H1 (cell line): ENCODE data around the gene SLC52A1. TPM values are rescaled to one million over a fixed set of nuclear protein-coding genes. Genes with fewer than 3 reads are reported as not detected.
A peak's percentile ranks its signal among the peaks of the same experiment; 100 is the strongest.

ENCODE experiments used
- CTCF ChIA-PET: fragments of 300-600 bp; sonication (Branson Sonifier 250); formaldehyde crosslinking; loops from one replicate; lab custom pipeline; 2021; ENCODE audit not compliant: partially characterized antibody; lab: Charles Lee
- POLR2A ChIA-PET: fragments of 300-600 bp; sonication (Branson Sonifier 250); formaldehyde crosslinking; loops from one replicate; lab custom pipeline; 2021; ENCODE audit warnings: inconsistent platforms; ENCODE audit not compliant: partially characterized antibody; lab: Charles Lee
- DNase-seq, 2 experiments: peaks; one replicate each; pipeline versions ENCODE4 v3.0.0 to v3.0.0-alpha.2; 2010 to 2022; ENCODE audit warnings: low spot score in 2 of 2, low read depth in 1 of 2, mixed read lengths in 1 of 2
- FAIRE-seq: peaks from 2 replicates; lab custom pipeline; 2011; peaks lifted over from hg19 to GRCh38; lab: Jason Lieb, UNC
- H2AFZ ChIP-seq: 2 replicates; pipeline ENCODE4 v1.8.1; 2012; ENCODE audit warnings: low read length, inconsistent platforms
- H2AK5ac ChIP-seq: 2 replicates; pipeline ENCODE4 v1.6.1; 2013; ENCODE audit warnings: low read depth, low read length
- H2BK120ac ChIP-seq: replicated peaks from 2 replicates; pipeline ENCODE3; 2013; ENCODE audit warnings: low read depth, low read length, inconsistent platforms
- H2BK12ac ChIP-seq: 2 replicates; pipeline ENCODE4 v1.6.1; 2013; ENCODE audit warnings: low read depth, low read length
- H2BK15ac ChIP-seq: 2 replicates; pipeline ENCODE4 v1.6.1; 2013; ENCODE audit warnings: low read length
- H2BK20ac ChIP-seq: 2 replicates; pipeline ENCODE4 v1.6.1; 2013; ENCODE audit warnings: low read length
- H2BK5ac ChIP-seq: 2 replicates; pipeline ENCODE4 v1.6.1; 2013; ENCODE audit warnings: low read depth, low read length
- H3K14ac ChIP-seq: 2 replicates; pipeline ENCODE4 v1.6.1; 2013; ENCODE audit warnings: inconsistent platforms; ENCODE audit not compliant: insufficient read length
- H3K18ac ChIP-seq: 2 replicates; pipeline ENCODE4 v1.6.1; 2013; ENCODE audit warnings: low read length; ENCODE audit errors: extremely low read depth
- H3K23ac ChIP-seq: 2 replicates; pipeline ENCODE4 v1.6.1; 2013; ENCODE audit warnings: inconsistent platforms; ENCODE audit not compliant: insufficient read length
- H3K23me2 ChIP-seq: 2 replicates; pipeline ENCODE4 v1.6.1; 2013; ENCODE audit warnings: low read depth, low read length
- H3K27ac ChIP-seq: 2 replicates; pipeline ENCODE4 v1.6.1; 2011; ENCODE audit warnings: low read depth, low read length, inconsistent platforms
- H3K27me3 ChIP-seq, 4 experiments: replicated peaks in 1 of 4; 1 replicate in 1 of 4; 2 replicates in 3 of 4; pipeline versions ENCODE4 v1.6.1 to v1.8.1; 2011 to 2013; ENCODE audit warnings: low read length in 3 of 4, mild to moderate bottlenecking in 3 of 4, inconsistent platforms in 2 of 4, mixed read lengths in 2 of 4, moderate library complexity in 1 of 4; ENCODE audit not compliant: control insufficient read depth in 3 of 4, insufficient read depth in 3 of 4; ENCODE audit errors: extremely low read depth in 1 of 4
- H3K36me3 ChIP-seq, 4 experiments: 2 replicates each; pipeline versions ENCODE4 v1.6.1 to v1.8.1; 2011 to 2013; ENCODE audit warnings: mild to moderate bottlenecking in 4 of 4, low read length in 3 of 4, moderate library complexity in 2 of 4, control low read depth in 1 of 4, inconsistent platforms in 1 of 4; ENCODE audit not compliant: insufficient read depth in 4 of 4, control insufficient read depth in 2 of 4
- H3K4ac ChIP-seq: replicated peaks from 2 replicates; pipeline ENCODE3; 2013; ENCODE audit warnings: low read length, low read depth, mixed read lengths, inconsistent platforms; ENCODE audit not compliant: insufficient read length
- H3K4me1 ChIP-seq, 4 experiments: replicated peaks in 1 of 4; 1 replicate in 1 of 4; 2 replicates in 3 of 4; pipeline versions ENCODE4 v1.6.1 to v1.8.1; 2011 to 2013; ENCODE audit warnings: low read length in 3 of 4, inconsistent platforms in 2 of 4, mixed read lengths in 1 of 4; ENCODE audit not compliant: insufficient read depth in 4 of 4, control insufficient read depth in 3 of 4
- H3K4me2 ChIP-seq, 2 experiments: 2 replicates each; pipeline versions ENCODE4 v1.6.1 to v1.8.1; 2011 to 2013; ENCODE audit warnings: low read depth in 2 of 2, low read length in 2 of 2, control low read depth in 1 of 2, inconsistent platforms in 1 of 2, mild to moderate bottlenecking in 1 of 2; ENCODE audit not compliant: insufficient read depth in 1 of 2
- H3K4me3 ChIP-seq, 4 experiments: fragments of 200-600, 300-600 bp in 1 of 4; sonication (generic), shearing (Covaris generic), sonication (Bioruptor Twin) in 1 of 4; 2 replicates each; pipeline versions ENCODE4 v1.5.1 to v1.8.1; 2011 to 2016; ENCODE audit warnings: low read length in 4 of 4, low read depth in 3 of 4, control low read depth in 2 of 4, inconsistent platforms in 2 of 4, mild to moderate bottlenecking in 2 of 4, mixed read lengths in 1 of 4, moderate library complexity in 1 of 4; ENCODE audit not compliant: insufficient read depth in 2 of 4; ENCODE audit errors: extremely low read depth in 1 of 4
- H3K56ac ChIP-seq: replicated peaks from 2 replicates; pipeline ENCODE3; 2013; ENCODE audit warnings: low read depth, mild to moderate bottlenecking, mixed read lengths, low read length, inconsistent platforms; ENCODE audit not compliant: insufficient read length
- H3K79me1 ChIP-seq: 2 replicates; pipeline ENCODE4 v1.6.1; 2013; ENCODE audit warnings: low read depth, low read length, control low read depth
- H3K79me2 ChIP-seq, 2 experiments: 2 replicates each; pipeline versions ENCODE4 v1.6.1 to v1.8.1; 2012 to 2013; ENCODE audit warnings: low read length in 2 of 2, mild to moderate bottlenecking in 2 of 2, inconsistent platforms in 1 of 2; ENCODE audit not compliant: insufficient read depth in 2 of 2, control insufficient read depth in 1 of 2
- H3K9ac ChIP-seq, 4 experiments: replicated peaks in 1 of 4; 1 replicate in 1 of 4; 2 replicates in 3 of 4; pipeline versions ENCODE4 v1.6.1 to v1.8.1; 2011 to 2013; ENCODE audit warnings: low read depth in 3 of 4, low read length in 3 of 4, control low read depth in 2 of 4, mild to moderate bottlenecking in 2 of 4, moderate library complexity in 2 of 4, inconsistent platforms in 1 of 4; ENCODE audit errors: extremely low read depth in 1 of 4
- H3K9me3 ChIP-seq, 2 experiments: 2 replicates each; pipeline versions ENCODE4 v1.6.1 to v1.8.1; 2012 to 2013; ENCODE audit warnings: mild to moderate bottlenecking in 2 of 2, moderate library complexity in 2 of 2, control low read depth in 1 of 2, inconsistent platforms in 1 of 2, low read depth in 1 of 2, low read length in 1 of 2, mixed read lengths in 1 of 2; ENCODE audit not compliant: insufficient read depth in 2 of 2
- H4K20me1 ChIP-seq, 2 experiments: replicated peaks in 1 of 2; 2 replicates each; pipeline versions ENCODE3 to v1.8.1; 2011 to 2013; ENCODE audit warnings: inconsistent platforms in 2 of 2, low read length in 2 of 2, mild to moderate bottlenecking in 1 of 2; ENCODE audit not compliant: insufficient read depth in 2 of 2, control insufficient read depth in 1 of 2
- H4K5ac ChIP-seq: 2 replicates; pipeline ENCODE4 v1.6.1; 2013; ENCODE audit warnings: low read length, low read depth, mixed read lengths, inconsistent platforms; ENCODE audit not compliant: insufficient read length
- H4K8ac ChIP-seq: 2 replicates; pipeline ENCODE4 v1.8.0; 2013; ENCODE audit warnings: mild to moderate bottlenecking, moderate library complexity, low read length, inconsistent platforms; ENCODE audit not compliant: insufficient read depth; ENCODE audit errors: extremely low read depth
- H4K91ac ChIP-seq: replicated peaks from 2 replicates; pipeline ENCODE3; 2013; ENCODE audit warnings: low read length, mixed read lengths, inconsistent platforms; ENCODE audit not compliant: insufficient read length
- POU5F1 ChIP-seq: IDR thresholded peaks from 2 replicates; pipeline ENCODE4 v1.6.1; 2011; ENCODE audit warnings: low read depth, mild to moderate bottlenecking, low read length, moderate library complexity
- WGBS, 2 experiments: shearing (Covaris generic) in 1 of 2; methylation state at CpG; one replicate each; pipeline versions ENCODE4 v1.1.6 to v1.1.7; 2013 to 2015; ENCODE audit warnings: low lambda C conversion rate in 2 of 2, mixed read lengths in 2 of 2, inconsistent platforms in 1 of 2, low coverage in 1 of 2, missing lambda C conversion rate in 1 of 2; ENCODE audit not compliant: insufficient replicate concordance in 2 of 2, insufficient coverage in 1 of 2, insufficient read length in 1 of 2; ENCODE audit errors: extremely low coverage in 1 of 2, missing lambda C conversion rate in 1 of 2; 5-methylcytosine and 5-hydroxymethylcytosine counted together
- polyA plus RNA-seq, 7 experiments: library from polyadenylated mRNA; depleted of rRNA in 3 of 7; stranded (reverse) in 5 of 7; unstranded in 2 of 7; fragments of >200 nt in 5 of 7; fragments of 200-250 nt in 2 of 7; gene quantifications; 1 replicate in 5 of 7; 2 replicates in 1 of 7; 4 replicates in 1 of 7; pipeline versions ENCODE4 v1.2.1 to v1.2.3, GENCODE V29; 2011 to 2013; ENCODE audit warnings: missing spikeins in 2 of 7, mixed read lengths in 2 of 7
- total RNA-seq: library from RNA; stranded (reverse); fragmentation: NEBNext Ultra II Directional; extraction: Animal tissue kit (Norgen Biotek cat#: 25700); gene quantifications from 2 replicates; pipeline ENCODE4 v1.2.1, GENCODE V29; 2021
- TF ChIP-seq, protein P1 (sequence below), 3 experiments: IDR thresholded peaks; 1 replicate in 2 of 3; 2 replicates in 1 of 3; pipeline versions ENCODE4 v1.5.1 to v1.6.1; 2011; ENCODE audit warnings: low read length in 3 of 3, mild to moderate bottlenecking in 3 of 3, inconsistent platforms in 2 of 3, low read depth in 1 of 3, moderate library complexity in 1 of 3; ENCODE audit not compliant: insufficient read depth in 1 of 3; ENCODE audit errors: control extremely low read depth in 1 of 3

Gene SLC52A1
- total and polyA plus RNA-seq, 2 of the 8 experiments (the other 6 are each of a cell fraction or from before 2014, with no cell fraction given): 0.61 to 0.67 TPM

DNA sequence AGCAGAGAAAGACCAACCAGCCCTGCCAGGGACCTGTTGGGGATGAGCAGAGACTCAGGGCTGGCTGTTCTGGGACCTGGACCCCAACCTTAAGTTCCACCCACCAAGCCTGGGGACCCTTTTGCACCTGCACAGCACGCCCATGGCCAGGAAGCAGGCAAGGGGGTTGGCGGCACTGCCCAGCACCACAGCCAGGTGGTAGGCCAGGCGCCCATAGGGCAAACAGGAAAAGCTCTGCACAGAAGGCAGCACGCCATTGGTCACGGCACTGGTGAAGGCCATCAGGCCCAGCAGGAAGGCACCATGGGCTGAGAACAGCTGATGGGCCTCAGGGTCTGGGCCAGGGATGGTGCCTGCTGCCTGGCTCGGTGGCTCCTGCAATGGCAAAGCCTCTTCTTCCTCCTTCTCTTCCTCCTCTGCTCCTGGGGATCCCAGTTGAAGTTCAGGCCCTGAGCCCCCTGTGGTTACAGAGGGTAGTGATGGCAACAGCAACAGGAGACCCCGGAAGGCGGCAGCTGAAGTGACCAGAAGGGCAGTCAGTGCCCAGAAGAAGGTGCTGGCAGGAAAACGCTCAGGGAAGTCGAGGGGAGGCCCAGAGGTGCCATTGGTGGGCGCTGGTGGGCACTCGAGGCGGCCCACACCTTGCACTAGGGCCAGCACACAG, 1.7 kb downstream of the SLC52A1 start:
- no peak overlapping the region for H3K56ac ChIP-seq
- H2BK12ac ChIP-seq: peak overlapping the region; percentile 88; the same call in 1 of the 2 replicates
- no peak overlapping the region for H4K91ac ChIP-seq
- FAIRE-seq (no peak), DNase-seq (no peak)
- H3K4me1 ChIP-seq: no peaks in the 10 kb centered on the region; a peak in 1 of 7 replicates
- H3K4me3 ChIP-seq: no peak overlapping the region
- H3K36me3 ChIP-seq: no peaks in the 10 kb centered on the region
- no peaks in the 10 kb centered on the region for H3K9me3 ChIP-seq
- 83% methylated on average over 12 of the region's 13 CpGs; no CpG with 5 or more reads in 1 of the 2 experiments for WGBS, 2 experiments
- H2AFZ ChIP-seq: no peak overlapping the region
- no peak overlapping the region for H3K23ac ChIP-seq
- ChIA-PET POLR2A (interaction anchor here (1.5 to 1.7 kb wide), 2 partner anchors 12 to 37 kb away, joined by 3 to 5 read pairs; no protein-coding TSS in a partner anchor), CTCF (interaction anchor here (0.7 to 11.5 kb wide), 5 partner anchors 8 to 270 kb away, joined by 3 to 102 read pairs (median 5); no protein-coding TSS in a partner anchor)
- H3K27me3 ChIP-seq: peaks cover 0 to 14% (median 1%) of the 10 kb centered on the region in 4 experiments; a peak in 5 of 7 replicates
- no peak overlapping the region for H2BK5ac ChIP-seq
- no peak for TF ChIP-seq POU5F1
- TF ChIP-seq, protein P1, sequence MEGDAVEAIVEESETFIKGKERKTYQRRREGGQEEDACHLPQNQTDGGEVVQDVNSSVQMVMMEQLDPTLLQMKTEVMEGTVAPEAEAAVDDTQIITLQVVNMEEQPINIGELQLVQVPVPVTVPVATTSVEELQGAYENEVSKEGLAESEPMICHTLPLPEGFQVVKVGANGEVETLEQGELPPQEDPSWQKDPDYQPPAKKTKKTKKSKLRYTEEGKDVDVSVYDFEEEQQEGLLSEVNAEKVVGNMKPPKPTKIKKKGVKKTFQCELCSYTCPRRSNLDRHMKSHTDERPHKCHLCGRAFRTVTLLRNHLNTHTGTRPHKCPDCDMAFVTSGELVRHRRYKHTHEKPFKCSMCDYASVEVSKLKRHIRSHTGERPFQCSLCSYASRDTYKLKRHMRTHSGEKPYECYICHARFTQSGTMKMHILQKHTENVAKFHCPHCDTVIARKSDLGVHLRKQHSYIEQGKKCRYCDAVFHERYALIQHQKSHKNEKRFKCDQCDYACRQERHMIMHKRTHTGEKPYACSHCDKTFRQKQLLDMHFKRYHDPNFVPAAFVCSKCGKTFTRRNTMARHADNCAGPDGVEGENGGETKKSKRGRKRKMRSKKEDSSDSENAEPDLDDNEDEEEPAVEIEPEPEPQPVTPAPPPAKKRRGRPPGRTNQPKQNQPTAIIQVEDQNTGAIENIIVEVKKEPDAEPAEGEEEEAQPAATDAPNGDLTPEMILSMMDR (IDR thresholded peaks at IDR 0.05; ENCODE audit: control extremely low read depth in 1 of 3, insufficient read depth in 1 of 3, low read depth in 1 of 3, low read length in 3 of 3): peak in 1 of 3 experiments; percentile 2; a peak in 1 of 4 replicates
- no peak overlapping the region for H2AK5ac ChIP-seq
- H4K8ac ChIP-seq: no peak overlapping the region; the same call in 1 of the 2 replicates
- H4K20me1 ChIP-seq: no peaks in the 10 kb centered on the region
- no peak overlapping the region for H2BK20ac ChIP-seq
- H3K18ac ChIP-seq: no peak overlapping the region
- no peak overlapping the region for H3K4ac ChIP-seq
- H2BK120ac ChIP-seq: no peak overlapping the region
- no peak overlapping the region for H3K4me2 ChIP-seq
- no peak overlapping the region for H3K27ac ChIP-seq
- no peaks in the 10 kb centered on the region for H3K79me1 ChIP-seq
- H3K23me2 ChIP-seq: peaks cover 4% of the 10 kb centered on the region; the same call in 1 of the 2 replicates
- no peak overlapping the region for H3K9ac ChIP-seq
- H3K14ac ChIP-seq: no peak overlapping the region
- H3K79me2 ChIP-seq: no peaks in the 10 kb centered on the region
- H4K5ac ChIP-seq: no peak overlapping the region
- H2BK15ac ChIP-seq: peak overlapping the region; percentile 61; the same call in 1 of the 2 replicates
